Gastrocnemius medialis (tissue), 4 donors: ENCODE results near the gene PRELID1.

Experiments used
- POLR2A ChIP-seq, 2 donors: fragments of 450-650 bp; IDR thresholded peaks; one replicate each; pipeline ENCODE4 v1.6.1; 2017; ENCODE audit warnings: antibody characterized with exemption in 2 of 2, mild to moderate bottlenecking in 2 of 2, moderate library complexity in 2 of 2
- TF ChIP-seq, protein P1 (sequence below), 5 experiments: fragments of 450-650 bp in 3 of 5; fragments of 200-600 bp in 2 of 5; sonication (generic) in 2 of 5; IDR thresholded peaks in 4 of 5; conservative IDR thresholded peaks in 1 of 5; 1 replicate in 4 of 5; 2 replicates in 1 of 5; pipeline ENCODE4 v1.5.1; 2016 to 2019; ENCODE audit warnings: antibody characterized with exemption in 5 of 5, mild to moderate bottlenecking in 3 of 5, moderate library complexity in 3 of 5

DNA sequence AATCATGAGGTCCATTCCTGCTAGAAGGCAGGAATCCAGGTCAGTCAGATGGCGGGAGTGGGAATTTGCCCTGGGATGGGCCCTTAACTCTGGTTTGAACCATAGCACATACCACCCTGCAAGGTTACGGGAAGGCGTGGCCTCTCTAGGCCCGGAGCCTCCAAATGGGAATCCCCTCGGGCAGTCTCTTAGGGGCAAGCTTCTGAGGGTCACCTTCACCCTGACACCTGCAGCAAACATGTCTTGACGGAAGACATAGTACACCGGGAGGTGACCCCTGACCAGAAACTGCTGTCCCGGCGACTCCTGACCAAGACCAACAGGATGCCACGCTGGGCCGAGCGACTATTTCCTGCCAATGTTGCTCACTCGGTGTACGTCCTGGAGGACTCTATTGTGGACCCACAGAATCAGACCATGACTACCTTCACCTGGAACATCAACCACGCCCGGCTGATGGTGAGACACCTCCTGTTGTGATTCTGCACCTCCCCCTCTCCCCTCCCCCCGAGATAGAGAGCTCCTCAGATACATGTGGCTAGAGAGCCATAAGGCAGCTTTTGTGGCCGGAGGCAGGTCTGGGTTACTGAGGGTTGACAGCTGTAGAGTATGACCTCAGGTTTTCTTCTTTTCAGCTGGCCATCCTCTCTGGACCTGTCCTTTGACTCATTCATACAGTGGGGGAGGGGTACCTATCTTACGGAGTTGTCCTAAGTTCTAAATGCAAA is 957 bp downstream of the PRELID1 start:
- TF ChIP-seq, protein P1, sequence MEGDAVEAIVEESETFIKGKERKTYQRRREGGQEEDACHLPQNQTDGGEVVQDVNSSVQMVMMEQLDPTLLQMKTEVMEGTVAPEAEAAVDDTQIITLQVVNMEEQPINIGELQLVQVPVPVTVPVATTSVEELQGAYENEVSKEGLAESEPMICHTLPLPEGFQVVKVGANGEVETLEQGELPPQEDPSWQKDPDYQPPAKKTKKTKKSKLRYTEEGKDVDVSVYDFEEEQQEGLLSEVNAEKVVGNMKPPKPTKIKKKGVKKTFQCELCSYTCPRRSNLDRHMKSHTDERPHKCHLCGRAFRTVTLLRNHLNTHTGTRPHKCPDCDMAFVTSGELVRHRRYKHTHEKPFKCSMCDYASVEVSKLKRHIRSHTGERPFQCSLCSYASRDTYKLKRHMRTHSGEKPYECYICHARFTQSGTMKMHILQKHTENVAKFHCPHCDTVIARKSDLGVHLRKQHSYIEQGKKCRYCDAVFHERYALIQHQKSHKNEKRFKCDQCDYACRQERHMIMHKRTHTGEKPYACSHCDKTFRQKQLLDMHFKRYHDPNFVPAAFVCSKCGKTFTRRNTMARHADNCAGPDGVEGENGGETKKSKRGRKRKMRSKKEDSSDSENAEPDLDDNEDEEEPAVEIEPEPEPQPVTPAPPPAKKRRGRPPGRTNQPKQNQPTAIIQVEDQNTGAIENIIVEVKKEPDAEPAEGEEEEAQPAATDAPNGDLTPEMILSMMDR (IDR thresholded peaks at IDR 0.05 in 4 of 5, conservative IDR thresholded peaks at IDR 0.05 in 1 of 5): no peak
- no peak for TF ChIP-seq POLR2A (IDR thresholded peaks at IDR 0.05)
